ENCODE measurements around the gene CAB39L. TPM values are rescaled to one million over a fixed set of nuclear protein-coding genes. Genes with fewer than 3 reads are reported as not detected.

CAB39L gene
- total RNA-seq, 1 donor, result 19.9 TPM

DNA sequence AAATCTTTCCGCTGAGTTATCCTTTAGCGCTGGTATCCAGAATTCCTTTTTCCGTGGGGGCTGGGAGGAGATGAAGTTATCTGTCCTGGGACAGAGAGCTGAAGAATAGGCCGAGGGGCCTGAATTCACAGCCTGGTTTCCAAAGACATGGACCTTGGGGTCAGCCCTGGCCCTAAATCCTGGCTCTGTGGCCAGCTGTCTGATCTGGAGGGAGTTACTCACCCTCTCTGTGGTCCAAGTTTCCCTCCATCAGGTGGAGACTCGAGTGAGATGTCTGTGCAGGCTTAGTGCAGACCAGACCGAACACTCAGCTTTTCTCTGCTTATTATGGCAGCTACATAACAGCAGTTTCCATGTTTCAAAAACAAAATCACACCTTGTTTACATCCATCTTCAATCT lies 136.5 kb downstream of the CAB39L start:
- DNase-seq (ENCODE audit: low read depth), result no peak
- TF ChIP-seq CTCF (IDR thresholded peaks at IDR 0.05; ENCODE audit: insufficient read depth, low read length), result no peak
- no peak overlapping the region for H3K4me3 ChIP-seq (ENCODE audit: low read depth, low read length)

DNA sequence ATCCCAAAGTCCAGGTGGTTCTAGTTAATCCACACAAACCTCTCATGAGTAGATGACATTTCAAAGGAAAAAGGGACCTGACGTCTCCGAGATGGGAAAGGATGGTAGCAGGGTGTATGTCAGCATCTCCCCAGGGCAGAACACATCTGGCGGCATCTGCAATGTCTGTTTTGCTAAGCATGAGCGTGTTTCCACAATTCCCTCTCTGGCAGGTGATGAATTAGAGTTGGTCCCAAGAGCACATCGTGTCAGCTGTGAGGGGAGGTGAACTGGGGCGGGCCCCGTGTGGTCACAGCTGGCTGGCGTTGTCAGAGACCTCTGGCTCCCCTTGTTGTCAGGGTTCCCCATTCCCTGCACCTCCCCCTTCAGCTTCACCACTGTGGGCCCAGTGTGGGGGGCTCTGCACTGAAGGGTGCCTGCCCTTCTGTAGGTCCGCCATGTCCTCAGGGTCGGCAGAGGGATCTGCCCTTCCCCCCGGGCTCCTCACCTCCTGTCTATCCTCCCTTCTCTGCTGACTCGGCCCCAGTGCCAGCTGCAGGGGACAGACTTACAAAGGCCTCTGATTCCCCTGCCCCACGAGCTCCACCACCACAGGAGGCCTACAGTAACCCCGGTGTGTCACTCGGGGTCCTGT lies 138.0 kb downstream of the CAB39L start:
- H3K4me3 ChIP-seq (ENCODE audit: low read depth, low read length), result no peak overlapping the region
- no peak for DNase-seq (ENCODE audit: low read depth)
- no peak for TF ChIP-seq CTCF (IDR thresholded peaks at IDR 0.05; ENCODE audit: insufficient read depth, low read length)

- no peak for DNase-seq (ENCODE audit: low read depth)
- no peak overlapping the region for H3K4me3 ChIP-seq (ENCODE audit: low read depth, low read length)
- TF ChIP-seq CTCF (IDR thresholded peaks at IDR 0.05; ENCODE audit: insufficient read depth, low read length), result no peak
Measured at GRCh38 chr13:49304763-49305700, 138.8 kb downstream of the CAB39L start.

GRCh38 chr13:49304356-49304755 lies 139.5 kb downstream of the CAB39L start:
- H3K4me3 ChIP-seq (ENCODE audit: low read depth, low read length), result no peak overlapping the region
- TF ChIP-seq CTCF (IDR thresholded peaks at IDR 0.05; ENCODE audit: insufficient read depth, low read length), result no peak

GRCh38 chr13:49303533-49304252 lies 140.2 kb downstream of the CAB39L start:
- no peak for TF ChIP-seq CTCF (IDR thresholded peaks at IDR 0.05; ENCODE audit: insufficient read depth, low read length)
- DNase-seq (ENCODE audit: low read depth), result no peak
- no peak overlapping the region for H3K4me3 ChIP-seq (ENCODE audit: low read depth, low read length)

More at GRCh38 chr13:49304356-49304755, 139.5 kb downstream of the CAB39L start:
- DNase-seq (ENCODE audit: low read depth), result no peak

DNA sequence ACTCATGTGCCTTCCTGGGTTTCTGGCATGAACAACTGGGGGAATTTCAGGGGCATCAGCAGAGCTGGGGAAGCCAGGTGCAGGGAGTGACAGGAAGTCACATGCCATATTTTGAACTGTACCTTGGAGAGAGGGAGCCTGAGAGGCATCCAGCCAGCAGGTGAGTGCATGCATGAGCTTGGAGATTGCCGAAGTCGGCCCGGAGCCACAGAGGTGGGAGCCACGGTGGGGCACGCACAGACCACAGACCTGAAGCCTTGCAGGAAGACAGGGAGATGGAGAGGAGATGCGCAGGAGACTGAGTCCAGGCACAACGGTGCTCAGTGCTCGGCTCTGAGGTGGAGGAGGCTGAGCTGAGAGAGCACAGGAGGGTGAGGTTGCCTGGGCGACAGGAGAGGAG lies 141.0 kb downstream of the CAB39L start:
- TF ChIP-seq CTCF (IDR thresholded peaks at IDR 0.05; ENCODE audit: insufficient read depth, low read length), result no peak
- H3K4me3 ChIP-seq (ENCODE audit: low read depth, low read length), result no peak overlapping the region
- no peak for DNase-seq (ENCODE audit: low read depth)

Measured in fibroblast of the aortic adventitia (primary cell).